Measurements from ENCODE around the gene AJM1. TPM values are rescaled to one million over a fixed set of nuclear protein-coding genes. Genes with fewer than 3 reads are reported as not detected.

The AJM1 gene
- total and polyA plus RNA-seq, 4 experiments from 2014 or later = 0.05 to 2.8 (median 2.4) TPM; not detected in 1

DNA sequence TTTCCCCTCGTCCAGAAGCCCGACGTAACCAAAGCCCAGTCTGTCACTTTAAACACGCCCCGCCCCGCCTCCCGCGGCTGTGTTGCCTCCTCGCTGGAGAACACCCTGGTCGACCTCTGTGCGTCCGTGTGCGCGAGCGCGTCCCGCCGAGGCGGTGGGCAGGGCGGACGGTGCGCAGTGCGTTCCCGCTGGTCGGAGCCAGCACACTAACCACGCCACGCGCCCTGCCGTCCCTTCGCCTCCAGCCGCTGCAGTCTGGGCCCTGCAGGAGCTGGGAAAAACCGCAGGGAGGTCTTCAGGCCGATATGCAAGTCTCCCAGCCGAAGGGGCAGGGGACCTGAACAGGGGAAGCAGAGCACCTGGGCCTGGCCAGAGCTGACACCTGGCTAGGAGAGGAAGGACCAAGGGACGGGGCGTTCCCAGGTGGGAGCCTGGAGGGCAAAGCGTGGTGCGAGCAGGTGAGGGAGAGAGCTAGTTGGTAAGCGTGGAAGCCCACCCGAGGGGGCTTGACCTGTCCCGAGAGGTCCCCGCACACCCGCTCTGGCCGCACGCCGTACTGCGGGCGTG, 5.6 kb downstream of the AJM1 start:
- Mint-ChIP-seq H3K27me3 (peaks cover 6 to 10% of the 10 kb centered on the region in 2 donors), H3K27ac (peak overlapping the region in 6 of 7 donors; percentile 29 to 96 (median 80)), H3K4me1 (peaks cover 10 to 34% (median 16%) of the 10 kb centered on the region in 4 donors), H3K4me3 (peak overlapping the region; percentile 76 to 94 (median 85)), H3K9me3 (peaks cover 0 to 2% (median 0%) of the 10 kb centered on the region in 8 donors), H3K36me3 (peaks cover 0 to 10% of the 10 kb centered on the region in 2 donors)
- ChIA-PET CTCF (ENCODE audit: partially characterized antibody) (interaction anchor here (0.6 to 2.1 kb wide), 3 partner anchors 11 to 187 kb away, joined by 3 to 5 read pairs (median 5); no protein-coding TSS in a partner anchor), POLR2A (ENCODE audit: partially characterized antibody) (interaction anchor here (0.9 to 2.0 kb wide), 6 partner anchors 12 to 148 kb away, joined by 3 to 10 read pairs (median 6); partner anchors contain the start of genes CLIC3, FBXW5 and RABL6)
- no peak overlapping the region for H3K27ac ChIP-seq (ENCODE audit: low read depth, low read length)
- intact Hi-C loops (cut with micrococcal nuclease) = loop anchor here (5.0 kb wide), 1 partner anchor 239 kb away; the partner anchor contains the start of gene MAN1B1
- no peaks in the 10 kb centered on the region for H3K9me3 ChIP-seq (ENCODE audit: control insufficient read depth in 1 of 2, low read length in 2 of 2)
- peak overlapping the region; percentile 42 to 85 for H3K4me3 ChIP-seq (ENCODE audit: low read length in 2 of 2)
- peak; percentile 47 to 77 (median 61) for DNase-seq
- H3K36me3 ChIP-seq (ENCODE audit: insufficient read depth, low read length) = no peaks in the 10 kb centered on the region
- H3K4me1 ChIP-seq (ENCODE audit: insufficient read depth, low read length) = peaks cover 33% of the 10 kb centered on the region
- no peaks in the 10 kb centered on the region for H3K27me3 ChIP-seq (ENCODE audit: insufficient read depth, low read length)

DNA sequence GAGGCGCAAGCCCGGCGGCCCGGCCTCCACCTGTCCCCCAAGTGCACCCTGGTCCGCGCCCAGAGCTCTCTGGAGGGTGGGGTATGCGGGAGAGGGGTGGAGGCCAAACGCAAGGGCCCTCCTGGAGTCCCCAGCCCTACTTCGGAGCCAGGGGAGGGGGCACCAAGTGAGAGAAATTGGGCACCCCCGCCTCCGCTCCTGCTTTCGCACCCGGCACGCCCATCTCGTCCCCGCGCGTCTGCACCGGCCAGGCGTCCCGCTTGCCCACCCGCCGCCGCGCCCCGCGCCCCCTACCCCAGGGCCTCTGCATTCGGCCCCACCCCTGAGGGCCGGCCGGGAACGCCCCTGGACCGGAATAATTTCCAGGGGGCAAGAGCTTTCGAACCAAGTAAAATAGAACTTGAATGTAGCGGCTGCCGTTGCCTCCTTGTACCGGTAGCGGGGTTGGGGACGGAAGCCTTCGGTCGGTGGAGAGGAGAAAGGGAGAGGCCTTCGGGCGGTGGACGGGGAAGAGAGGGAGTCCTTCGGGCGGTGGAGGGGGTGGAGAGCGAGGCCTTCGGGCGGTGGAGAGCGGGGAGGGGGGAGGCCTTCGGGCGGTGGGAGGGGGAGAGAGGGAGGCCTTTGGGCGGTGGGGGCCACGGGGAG, 6.2 kb downstream of the AJM1 start:
- Mint-ChIP-seq H3K27ac (peak overlapping the region in 4 of 7 donors; percentile 48 to 96 (median 62)), H3K27me3 (peaks cover 5 to 10% of the 10 kb centered on the region in 2 donors), H3K4me1 (peaks cover 9 to 30% (median 15%) of the 10 kb centered on the region in 4 donors), H3K4me3 (peak overlapping the region; percentile 79 to 94 (median 91)), H3K36me3 (peaks cover 0 to 10% of the 10 kb centered on the region in 2 donors), H3K9me3 (peaks cover 0 to 2% (median 0%) of the 10 kb centered on the region in 8 donors)
- H3K27me3 ChIP-seq (ENCODE audit: insufficient read depth, low read length) = no peaks in the 10 kb centered on the region
- ChIA-PET CTCF (ENCODE audit: partially characterized antibody) (interaction anchor here (1.0 to 2.1 kb wide), 2 partner anchors 33 to 187 kb away, joined by 3 to 5 read pairs; no protein-coding TSS in a partner anchor), POLR2A (ENCODE audit: partially characterized antibody) (interaction anchor here (0.9 to 2.0 kb wide), 6 partner anchors 12 to 148 kb away, joined by 3 to 10 read pairs (median 6); partner anchors contain the start of genes CLIC3, FBXW5 and RABL6)
- intact Hi-C loops (cut with micrococcal nuclease) = loop anchor here (1.0 to 5.0 kb wide), 5 partner anchors 18 to 239 kb away; partner anchors contain the start of genes EDF1, FBXW5, MAN1B1 and TMEM141
- no peaks in the 10 kb centered on the region for H3K9me3 ChIP-seq (ENCODE audit: control insufficient read depth in 1 of 2, low read length in 2 of 2)
- peak in 3 of 5 donors; percentile 23 to 47 (median 30) for DNase-seq
- H3K27ac ChIP-seq (ENCODE audit: low read depth, low read length) = peak overlapping the region; percentile 47
- H3K36me3 ChIP-seq (ENCODE audit: insufficient read depth, low read length) = no peaks in the 10 kb centered on the region
- H3K4me1 ChIP-seq (ENCODE audit: insufficient read depth, low read length) = peaks cover 27% of the 10 kb centered on the region
- H3K4me3 ChIP-seq (ENCODE audit: low read length in 2 of 2) = peak overlapping the region; percentile 42 to 85

GRCh38 chr9:136849038-136849959, 7.0 kb downstream of the AJM1 start, which contains the start of gene PHPT1:
Gene PHPT1, plus strand, starts transcription at chr9:136849409. Its CDS starts 22 bp downstream, at chr9:136849431.
- ChIA-PET CTCF (ENCODE audit: partially characterized antibody) (interaction anchor here (1.2 kb wide), 1 partner anchor 180 kb away, joined by 3 read pairs; no protein-coding TSS in a partner anchor), POLR2A (ENCODE audit: partially characterized antibody) (interaction anchor here (1.0 to 1.4 kb wide), 7 partner anchors 12 to 95 kb away, joined by 3 to 7 read pairs (median 6); partner anchors contain the start of genes FBXW5, RABL6 and TRAF2)
- Histone ChIP-seq H3K27me3 (ENCODE audit: insufficient read depth, low read length) (no peaks in the 10 kb centered on the region), H3K4me1 (ENCODE audit: insufficient read depth, low read length) (peaks cover 26% of the 10 kb centered on the region), H3K4me3 (ENCODE audit: low read length in 2 of 2) (peak within 1 kb of the TSS; percentile 54 to 85), H3K27ac (ENCODE audit: low read depth, low read length) (peak within 1 kb of the TSS; percentile 47), H3K9me3 (ENCODE audit: control insufficient read depth in 1 of 2, low read length in 2 of 2) (no peaks in the 10 kb centered on the region), H3K36me3 (ENCODE audit: insufficient read depth, low read length) (no peaks in the 10 kb centered on the region)
- Mint-ChIP-seq H3K27me3 (peaks cover 3 to 10% of the 10 kb centered on the region in 2 donors), H3K9me3 (peaks cover 0 to 2% (median 0%) of the 10 kb centered on the region in 8 donors), H3K27ac (peak within 1 kb of the TSS; percentile 77 to 96 (median 93)), H3K4me3 (peak within 1 kb of the TSS; percentile 89 to 94 (median 92)), H3K36me3 (peaks cover 0 to 10% of the 10 kb centered on the region in 2 donors), H3K4me1 (peaks cover 7 to 27% (median 12%) of the 10 kb centered on the region in 4 donors)
- DNase-seq = peak; percentile 96 to 99 (median 97)
- intact Hi-C loops (cut with micrococcal nuclease) = loop anchor here (1.0 to 5.0 kb wide), 5 partner anchors 17 to 238 kb away; partner anchors contain the start of genes EDF1, FBXW5, MAN1B1 and TMEM141

GRCh38 chr9:136849960-136850865, 7.9 kb downstream of the AJM1 start:
- Histone ChIP-seq H3K4me1 (ENCODE audit: insufficient read depth, low read length) (peaks cover 26% of the 10 kb centered on the region), H3K27ac (ENCODE audit: low read depth, low read length) (no peak overlapping the region), H3K36me3 (ENCODE audit: insufficient read depth, low read length) (no peaks in the 10 kb centered on the region), H3K27me3 (ENCODE audit: insufficient read depth, low read length) (no peaks in the 10 kb centered on the region), H3K4me3 (ENCODE audit: low read length in 2 of 2) (peak overlapping the region in 1 of 2 donors; percentile 41), H3K9me3 (ENCODE audit: control insufficient read depth in 1 of 2, low read length in 2 of 2) (no peaks in the 10 kb centered on the region)
- Mint-ChIP-seq H3K36me3 (peaks cover 0 to 10% of the 10 kb centered on the region in 2 donors), H3K4me1 (peaks cover 7 to 27% (median 14%) of the 10 kb centered on the region in 4 donors), H3K9me3 (peaks cover 0 to 2% (median 0%) of the 10 kb centered on the region in 8 donors), H3K27me3 (peaks cover 2 to 10% of the 10 kb centered on the region in 2 donors), H3K4me3 (peak overlapping the region; percentile 65 to 94 (median 91)), H3K27ac (peak overlapping the region in 5 of 7 donors; percentile 48 to 96 (median 88))
- ChIA-PET CTCF (ENCODE audit: partially characterized antibody) (interaction anchor here (0.6 to 1.2 kb wide), 2 partner anchors 79 to 179 kb away, joined by 3 read pairs; no protein-coding TSS in a partner anchor), POLR2A (ENCODE audit: partially characterized antibody) (interaction anchor here (1.0 to 1.4 kb wide), 5 partner anchors 11 to 94 kb away, joined by 3 to 7 read pairs (median 6); partner anchors contain the start of genes RABL6 and TRAF2)
- peak in 1 of 5 donors; percentile 45 for DNase-seq
- intact Hi-C loops (cut with micrococcal nuclease) = loop anchor here (1.0 to 5.0 kb wide), 5 partner anchors 16 to 237 kb away; partner anchors contain the start of genes EDF1, FBXW5, MAN1B1 and TMEM141

- intact Hi-C loops (cut with micrococcal nuclease) = no loop called here
- ChIA-PET POLR2A (ENCODE audit: partially characterized antibody) (interaction anchor here (1.1 to 1.4 kb wide), 3 partner anchors 10 to 43 kb away, joined by 3 to 7 read pairs (median 3); partner anchors contain the start of genes RABL6 and TRAF2), CTCF (ENCODE audit: partially characterized antibody) (interaction anchor here (0.6 to 1.2 kb wide), 3 partner anchors 9 to 178 kb away, joined by 3 to 4 read pairs (median 3); partner anchors contain the start of gene AJM1)
- Histone ChIP-seq H3K4me3 (ENCODE audit: low read length in 2 of 2) (no peak overlapping the region), H3K4me1 (ENCODE audit: insufficient read depth, low read length) (peaks cover 26% of the 10 kb centered on the region), H3K27me3 (ENCODE audit: insufficient read depth, low read length) (no peaks in the 10 kb centered on the region), H3K9me3 (ENCODE audit: control insufficient read depth in 1 of 2, low read length in 2 of 2) (no peaks in the 10 kb centered on the region), H3K27ac (ENCODE audit: low read depth, low read length) (no peak overlapping the region), H3K36me3 (ENCODE audit: insufficient read depth, low read length) (no peaks in the 10 kb centered on the region)
- Mint-ChIP-seq H3K9me3 (peaks cover 0 to 2% (median 0%) of the 10 kb centered on the region in 8 donors), H3K4me3 (peak overlapping the region in 1 of 8 donors; percentile 39), H3K36me3 (peaks cover 0 to 10% of the 10 kb centered on the region in 2 donors), H3K27ac (no peak overlapping the region), H3K4me1 (peaks cover 7 to 27% (median 14%) of the 10 kb centered on the region in 4 donors), H3K27me3 (peaks cover 0 to 10% of the 10 kb centered on the region in 2 donors)
- peak in 1 of 5 donors; percentile 31 for DNase-seq
Measured at GRCh38 chr9:136850866-136851775, 8.8 kb downstream of the AJM1 start.

Data from CD4-positive, alpha-beta memory T cell (primary cell).